Upper lobe of left lung (tissue), 4 donors: ENCODE results near the gene ADD1.

Experiments
- CTCF ChIP-seq, 6 experiments: fragments of 450-650 bp in 4 of 6; fragments of 200-600 bp in 2 of 6; sonication (generic) in 2 of 6; IDR thresholded peaks; one replicate each; pipeline ENCODE4 v1.5.1; 2016 to 2019; ENCODE audit warnings: antibody characterized with exemption in 6 of 6
- EP300 ChIP-seq, 4 donors: sonication (generic); formaldehyde crosslinking; IDR thresholded peaks; one replicate each; pipeline ENCODE4 v1.5.1; 2017; ENCODE audit warnings: antibody characterized with exemption in 4 of 4, control low read depth in 2 of 4
- POLR2AphosphoS5 ChIP-seq, 2 donors: sonication (generic); formaldehyde crosslinking; IDR thresholded peaks; one replicate each; pipeline ENCODE4 v1.5.1; 2017; ENCODE audit warnings: antibody characterized with exemption in 2 of 2

DNA sequence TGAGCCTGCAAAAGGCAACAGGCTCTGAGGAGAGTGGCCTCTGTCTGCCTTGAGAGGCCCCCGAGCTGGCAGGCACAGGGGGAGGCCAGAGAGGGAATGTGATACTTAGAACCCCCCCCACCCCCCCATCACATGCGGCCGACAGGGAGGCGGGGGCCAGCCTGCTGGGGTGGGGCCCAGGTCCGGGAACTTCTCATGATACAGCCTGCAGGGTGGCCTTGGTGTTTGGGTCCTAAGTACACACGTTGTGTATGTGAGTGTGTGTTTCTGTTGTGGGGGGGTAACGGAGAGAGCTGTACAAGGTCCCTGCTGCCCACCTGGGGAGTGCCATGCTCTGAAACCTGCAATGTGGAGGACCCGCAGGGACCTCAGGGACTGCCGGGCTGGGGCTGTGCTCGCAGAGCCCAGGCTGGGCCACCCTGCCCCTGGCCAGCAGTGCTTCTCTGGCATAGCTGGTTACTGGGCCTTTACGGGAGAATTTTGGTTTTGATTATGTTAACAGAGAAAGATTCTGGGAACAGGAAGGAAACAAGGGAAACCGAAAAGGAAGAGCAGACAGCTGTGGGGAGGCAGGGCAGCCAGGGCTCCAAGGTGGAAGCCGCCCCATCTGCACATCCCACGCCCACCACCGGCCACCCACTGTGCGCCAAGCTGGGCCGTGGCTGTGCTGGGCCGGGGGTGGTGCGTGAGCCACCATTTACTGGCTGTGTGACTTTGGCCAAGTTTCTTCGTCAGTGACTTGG, 30.9 kb upstream of the ADD1 start:
- no peak for TF ChIP-seq CTCF (IDR thresholded peaks at IDR 0.05)
- TF ChIP-seq EP300 (IDR thresholded peaks at IDR 0.05), result no peak
- no peak for TF ChIP-seq POLR2AphosphoS5 (IDR thresholded peaks at IDR 0.05)
